GM19043 (cell line): Measurements from ENCODE around the gene PDK2.

ENCODE experiments used
- ATAC-seq: cut with Tn5 transposase; IDR thresholded peaks from one replicate; pipeline ENCODE4 v1.9.1; 2021; ENCODE audit warnings: low read depth; ENCODE audit not compliant: unreplicated experiment

The PDK2 gene

GRCh38 chr17:50132104-50132794 lies 37.1 kb downstream of the PDK2 start:
- ATAC-seq, result no peak

GRCh38 chr17:50133028-50133768 lies 38.0 kb downstream of the PDK2 start:
- ATAC-seq, result no peak

- ATAC-seq, result no peak
Observed at GRCh38 chr17:50133769-50134099, 38.6 kb downstream of the PDK2 start.

GRCh38 chr17:50134206-50135110 lies 39.3 kb downstream of the PDK2 start:
- ATAC-seq, result no peak

- no peak for ATAC-seq
Observed at GRCh38 chr17:50135316-50136095, 40.4 kb downstream of the PDK2 start.

GRCh38 chr17:50136096-50136687 lies 41.0 kb downstream of the PDK2 start:
- ATAC-seq, result no peak

GRCh38 chr17:50137042-50137441 lies 41.9 kb downstream of the PDK2 start:
- no peak for ATAC-seq

GRCh38 chr17:50139185-50139783 lies 44.1 kb downstream of the PDK2 start:
- no peak for ATAC-seq

- no peak for ATAC-seq
Observed at GRCh38 chr17:50139950-50140885, 45.1 kb downstream of the PDK2 start.

GRCh38 chr17:50141026-50141744 lies 46.0 kb downstream of the PDK2 start:
- ATAC-seq, result no peak

- ATAC-seq, result no peak
Observed at GRCh38 chr17:50141745-50142110, 46.6 kb downstream of the PDK2 start.

GRCh38 chr17:50143461-50144176 lies 48.5 kb downstream of the PDK2 start:
- ATAC-seq, result no peak

GRCh38 chr17:50144355-50144754 lies 49.2 kb downstream of the PDK2 start:
- no peak for ATAC-seq

- ATAC-seq, result no peak
Observed at GRCh38 chr17:50144845-50145531, 49.8 kb downstream of the PDK2 start.

GRCh38 chr17:50145532-50146229 lies 50.5 kb downstream of the PDK2 start:
- ATAC-seq, result no peak

- no peak for ATAC-seq
Observed at GRCh38 chr17:50146230-50146926, 51.2 kb downstream of the PDK2 start.
